Upper lobe of left lung (tissue), 4 donors: ENCODE measurements around the gene STKLD1.

ENCODE experiments used
- CTCF ChIP-seq, 6 experiments: fragments of 450-650 bp in 4 of 6; fragments of 200-600 bp in 2 of 6; sonication (generic) in 2 of 6; IDR thresholded peaks; one replicate each; pipeline ENCODE4 v1.5.1; 2016 to 2019; ENCODE audit warnings: antibody characterized with exemption in 6 of 6
- EP300 ChIP-seq, 4 donors: sonication (generic); formaldehyde crosslinking; IDR thresholded peaks; one replicate each; pipeline ENCODE4 v1.5.1; 2017; ENCODE audit warnings: antibody characterized with exemption in 4 of 4, control low read depth in 2 of 4
- POLR2A ChIP-seq, 4 donors: fragments of 450-650 bp; IDR thresholded peaks; one replicate each; pipeline ENCODE4 v1.5.1; 2016 to 2017; ENCODE audit warnings: antibody characterized with exemption in 4 of 4, mild to moderate bottlenecking in 2 of 4
- POLR2AphosphoS5 ChIP-seq, 2 donors: sonication (generic); formaldehyde crosslinking; IDR thresholded peaks; one replicate each; pipeline ENCODE4 v1.5.1; 2017; ENCODE audit warnings: antibody characterized with exemption in 2 of 2

GRCh38 chr9:133389025-133389557, 12.9 kb downstream of the STKLD1 start:
- no peak for TF ChIP-seq CTCF (IDR thresholded peaks at IDR 0.05)
- no peak for TF ChIP-seq EP300 (IDR thresholded peaks at IDR 0.05)
- TF ChIP-seq POLR2A (IDR thresholded peaks at IDR 0.05), result no peak
- no peak for TF ChIP-seq POLR2AphosphoS5 (IDR thresholded peaks at IDR 0.05)
